ENCODE results near the gene CRYZL1.
A peak's percentile ranks its signal among the peaks of the same experiment; 100 is the strongest.

DNA sequence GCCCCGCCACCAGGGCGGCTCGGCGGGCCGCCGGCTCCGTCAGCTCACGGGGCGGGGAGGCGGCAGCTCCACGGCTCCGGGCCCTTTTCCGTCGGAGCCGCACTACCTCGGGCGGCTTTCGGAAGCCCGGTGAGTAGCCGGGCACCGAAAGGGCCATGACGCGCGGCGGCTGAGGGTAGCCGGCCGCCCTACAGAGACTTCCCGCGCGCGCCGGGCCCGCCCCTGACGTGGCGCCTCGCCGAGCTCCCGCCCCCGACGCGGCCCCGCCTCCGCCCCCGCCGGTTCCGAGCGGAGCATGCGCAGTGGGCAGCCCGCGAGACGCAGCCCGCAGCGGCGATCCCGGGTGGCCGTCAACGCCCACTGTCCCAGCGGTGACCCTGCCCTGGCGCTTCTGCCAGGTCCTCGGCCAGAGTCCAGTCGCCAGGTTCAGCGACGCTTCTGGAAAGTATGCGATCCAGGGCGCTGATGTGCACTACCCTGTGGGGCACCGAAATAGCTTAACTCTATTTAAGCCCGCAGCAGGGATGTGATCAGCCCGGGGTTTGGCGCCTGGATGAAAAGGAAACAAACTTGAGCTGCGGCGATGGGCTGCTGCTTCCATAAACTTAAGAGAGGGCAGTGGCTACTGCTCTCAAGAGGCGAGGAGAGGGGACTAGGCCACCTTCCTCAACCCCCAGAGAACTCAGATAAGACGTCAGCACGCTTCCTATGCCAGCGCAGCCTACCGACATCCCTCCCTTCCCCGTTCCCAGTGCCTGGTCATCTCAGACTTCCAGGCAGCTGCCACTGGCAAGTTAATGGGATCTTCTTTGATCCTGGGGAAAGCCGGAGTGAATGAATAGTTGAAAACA is 52.8 kb downstream of the CRYZL1 start, which contains the start of gene DONSON:
- TF ChIP-seq, protein P1, sequence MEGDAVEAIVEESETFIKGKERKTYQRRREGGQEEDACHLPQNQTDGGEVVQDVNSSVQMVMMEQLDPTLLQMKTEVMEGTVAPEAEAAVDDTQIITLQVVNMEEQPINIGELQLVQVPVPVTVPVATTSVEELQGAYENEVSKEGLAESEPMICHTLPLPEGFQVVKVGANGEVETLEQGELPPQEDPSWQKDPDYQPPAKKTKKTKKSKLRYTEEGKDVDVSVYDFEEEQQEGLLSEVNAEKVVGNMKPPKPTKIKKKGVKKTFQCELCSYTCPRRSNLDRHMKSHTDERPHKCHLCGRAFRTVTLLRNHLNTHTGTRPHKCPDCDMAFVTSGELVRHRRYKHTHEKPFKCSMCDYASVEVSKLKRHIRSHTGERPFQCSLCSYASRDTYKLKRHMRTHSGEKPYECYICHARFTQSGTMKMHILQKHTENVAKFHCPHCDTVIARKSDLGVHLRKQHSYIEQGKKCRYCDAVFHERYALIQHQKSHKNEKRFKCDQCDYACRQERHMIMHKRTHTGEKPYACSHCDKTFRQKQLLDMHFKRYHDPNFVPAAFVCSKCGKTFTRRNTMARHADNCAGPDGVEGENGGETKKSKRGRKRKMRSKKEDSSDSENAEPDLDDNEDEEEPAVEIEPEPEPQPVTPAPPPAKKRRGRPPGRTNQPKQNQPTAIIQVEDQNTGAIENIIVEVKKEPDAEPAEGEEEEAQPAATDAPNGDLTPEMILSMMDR (IDR thresholded peaks at IDR 0.05 in 4 of 5, conservative IDR thresholded peaks at IDR 0.05 in 1 of 5): peak in 2 of 5 experiments; percentile 6
- peak; percentile 55 to 68 for TF ChIP-seq POLR2A (IDR thresholded peaks at IDR 0.05)
